GM12878 (cell line): ENCODE measurements around the gene CGGBP1. TPM values are rescaled to one million over a fixed set of nuclear protein-coding genes. Genes with fewer than 3 reads are reported as not detected.

Experiments
- ATAC-seq: fragments of 200-7000 bp; cut with Tn5 transposase; 3 replicates; pipeline ENCODE4 v1.9.1; 2020; ENCODE audit warnings: mild to moderate bottlenecking, moderate library complexity
- BruUV-seq: library from RNA; stranded (reverse); fragments of 400-500 nt; replicated peaks from 2 replicates; lab custom pipeline; 2021; lab: Mats Ljungman, UMichigan
- CTCF ChIA-PET: fragments of 300-600 bp; sonication (Branson Sonifier 250); formaldehyde crosslinking; extraction: SDS; loops from one replicate; lab custom pipeline; 2021; ENCODE audit warnings: inconsistent platforms; lab: Yijun Ruan, JAX
- POLR2A ChIA-PET: fragments of 350-600 bp; formaldehyde crosslinking; extraction: SDS; loops from one replicate; lab custom pipeline; 2021; ENCODE audit warnings: inconsistent platforms; lab: Charles Lee
- RAD21 ChIA-PET: fragments of 300-600 bp; sonication (Branson Sonifier 250); formaldehyde crosslinking; loops from one replicate; lab custom pipeline; 2023; ENCODE audit warnings: antibody characterized with exemption; ENCODE audit not compliant: unreplicated experiment; lab: Charles Lee
- SMC1A ChIA-PET: fragments of 300-600 bp; sonication (Branson Sonifier 250); formaldehyde crosslinking; loops from one replicate; lab custom pipeline; 2023; ENCODE audit not compliant: unreplicated experiment, uncharacterized antibody; lab: Charles Lee
- DNase-seq: peaks from one replicate; pipeline ENCODE4 v3.0.0-alpha.2; 2011; ENCODE audit warnings: low read depth, low spot score
- FAIRE-seq: peaks from 3 replicates; lab custom pipeline; 2011; peaks lifted over from hg19 to GRCh38; lab: Jason Lieb, UNC
- H2AFZ ChIP-seq: 2 replicates; pipeline ENCODE4 v1.6.0; 2011; ENCODE audit warnings: low read depth, low read length, control low read depth; ENCODE audit not compliant: control insufficient read depth
- H3K27ac ChIP-seq: 2 replicates; pipeline ENCODE4 v1.5.1; 2011; ENCODE audit warnings: control low read depth; ENCODE audit not compliant: control insufficient read depth, insufficient read depth
- H3K27me3 ChIP-seq, 2 experiments: replicated peaks in 1 of 2; 2 replicates each; pipeline versions ENCODE4 v1.6.0 to v1.6.1; 2011; ENCODE audit warnings: low read length in 1 of 2; ENCODE audit not compliant: control insufficient read depth in 2 of 2, insufficient read depth in 2 of 2
- H3K36me3 ChIP-seq, 2 experiments: 2 replicates each; pipeline ENCODE4 v1.5.1; 2011; ENCODE audit warnings: low read length in 1 of 2; ENCODE audit not compliant: control insufficient read depth in 2 of 2, insufficient read depth in 2 of 2
- H3K4me1 ChIP-seq: 2 replicates; pipeline ENCODE4 v1.6.1; 2011; ENCODE audit warnings: mild to moderate bottlenecking, low read length, moderate library complexity, mixed read lengths; ENCODE audit not compliant: control insufficient read depth, insufficient read depth
- H3K4me2 ChIP-seq: 2 replicates; pipeline ENCODE4 v1.6.0; 2011; ENCODE audit warnings: control low read depth; ENCODE audit not compliant: control insufficient read depth, insufficient read depth
- H3K4me3 ChIP-seq: fragments of 200-600 bp; sonication (generic); 2 replicates; pipeline ENCODE4 v1.5.1; 2016
- H3K79me2 ChIP-seq: 2 replicates; pipeline ENCODE4 v1.6.0; 2011; ENCODE audit warnings: low read length; ENCODE audit not compliant: control insufficient read depth, insufficient read depth
- H3K9ac ChIP-seq: 2 replicates; pipeline ENCODE4 v1.8.0; 2011; ENCODE audit warnings: low read length, control low read depth, mixed read lengths; ENCODE audit not compliant: control insufficient read depth, insufficient read depth
- H3K9me3 ChIP-seq: replicated peaks from 3 replicates; pipeline ENCODE4 v1.5.1; 2011; ENCODE audit warnings: mild to moderate bottlenecking, low read length; ENCODE audit not compliant: control insufficient read depth, insufficient read depth
- H4K20me1 ChIP-seq: 2 replicates; pipeline ENCODE4 v1.6.0; 2011; ENCODE audit not compliant: control insufficient read depth, insufficient read depth
- CREM ChIP-seq: IDR thresholded peaks from 2 replicates; pipeline ENCODE4 v1.6.1; 2014; ENCODE audit warnings: antibody characterized with exemption, low read depth
- CTCF ChIP-seq, 3 experiments: IDR thresholded peaks in 2 of 3; conservative IDR thresholded peaks in 1 of 3; 2 replicates each; pipeline ENCODE4 v1.5.1; 2011; ENCODE audit warnings: low read depth in 3 of 3, low read length in 3 of 3, mild to moderate bottlenecking in 3 of 3, control low read depth in 2 of 3, moderate library complexity in 2 of 3, inconsistent platforms in 1 of 3, mixed read lengths in 1 of 3; ENCODE audit not compliant: control insufficient read depth in 2 of 3, insufficient read depth in 1 of 3; ENCODE audit errors: extremely low read depth in 1 of 3
- FOXM1 ChIP-seq: IDR thresholded peaks from 2 replicates; pipeline ENCODE4 v1.6.1; 2012; ENCODE audit warnings: low read depth, mild to moderate bottlenecking, inconsistent platforms, low read length, moderate library complexity
- MLLT1 ChIP-seq: fragments of 450-650 bp; IDR thresholded peaks from 2 replicates; pipeline ENCODE4 v1.6.1; 2016; ENCODE audit warnings: mild to moderate bottlenecking
- NKRF ChIP-seq: fragments of 450-650 bp; conservative IDR thresholded peaks from 2 replicates; pipeline ENCODE4 v1.6.1; 2017; ENCODE audit warnings: mild to moderate bottlenecking, moderate library complexity
- SUPT20H ChIP-seq: IDR thresholded peaks from 2 replicates; pipeline ENCODE4 v1.6.1; 2011; ENCODE audit warnings: low read depth, mild to moderate bottlenecking, low read length, moderate library complexity, borderline replicate concordance; ENCODE audit not compliant: control insufficient read depth
- ZNF24 ChIP-seq: fragments of 450-650 bp; IDR thresholded peaks from 2 replicates; pipeline ENCODE4 v1.6.1; 2017; ENCODE audit warnings: antibody characterized with exemption, mild to moderate bottlenecking
- ZNF384 ChIP-seq: IDR thresholded peaks from 2 replicates; pipeline ENCODE4 v1.6.1; 2012; ENCODE audit warnings: low read depth, mild to moderate bottlenecking, low read length, improper control_type of control experiment, borderline replicate concordance
- ZNF592 ChIP-seq: fragments of 450-650 bp; IDR thresholded peaks from 2 replicates; pipeline ENCODE4 v1.6.1; 2017; ENCODE audit warnings: mild to moderate bottlenecking, moderate library complexity
- ZZZ3 ChIP-seq: IDR thresholded peaks from 2 replicates; pipeline ENCODE4 v1.6.1; 2011; ENCODE audit warnings: low read depth; ENCODE audit not compliant: control insufficient read depth, insufficient read length
- WGBS: methylation state at CpG from one replicate; pipeline ENCODE4 v1.1.6; 2016; ENCODE audit warnings: low lambda C conversion rate; ENCODE audit not compliant: insufficient replicate concordance, insufficient coverage; ENCODE audit errors: missing lambda C conversion rate; 5-methylcytosine and 5-hydroxymethylcytosine counted together
- in situ Hi-C: fragments of 300-500 bp; cut with MboI; formaldehyde crosslinking; loops from 9 replicates; pipeline ENCODE4 v1.14.3; 2018; ENCODE audit warnings: mixed read lengths
- intact Hi-C: fragments of 100-400 bp; cut with micrococcal nuclease; formaldehyde crosslinking; loops from one replicate; pipeline ENCODE4 v1.14.2; 2022; ENCODE audit not compliant: unreplicated experiment
- polyA plus RNA-seq, 11 experiments: library from polyadenylated mRNA; depleted of rRNA in 4 of 11; unstranded in 6 of 11; stranded (reverse) in 5 of 11; fragments of >200 nt; fragmentation: Nextera tagmentation in 4 of 11; fragmentation: Illumina TruSeq in 1 of 11; extraction: Ambion mirVana in 4 of 11; extraction: Trizol in 1 of 11; gene quantifications; 1 replicate in 1 of 11; 2 replicates in 10 of 11; pipeline versions ENCODE4 v1.2.1 to v1.2.3, GENCODE V29; 2011 to 2016; ENCODE audit warnings: inconsistent platforms in 2 of 11, missing spikeins in 2 of 11, low read depth in 1 of 11
- total RNA-seq, 4 experiments: library from RNA; depleted of rRNA in 3 of 4; stranded (reverse); fragments of >200 nt in 3 of 4; fragmentation: Illumina TruSeq in 1 of 4; extraction: Trizol in 1 of 4; gene quantifications; 2 replicates each; pipeline versions ENCODE4 v1.2.1 to v1.2.3, GENCODE V29; 2013 to 2021

CGGBP1 gene
- total and polyA plus RNA-seq, 10 of the 15 experiments (the other 5 are each of a cell fraction or from before 2014, with no cell fraction given): 27.8 to 75.8 (median 50.4) TPM

GRCh38 chr3:88003115-88003755 is 55.6 kb downstream of the CGGBP1 start:
- Histone ChIP-seq H3K27me3 (no peaks in the 10 kb centered on the region), H3K36me3 (no peaks in the 10 kb centered on the region), H3K79me2 (no peaks in the 10 kb centered on the region), H3K27ac (no peak overlapping the region), H2AFZ (no peak overlapping the region), H3K9ac (no peak overlapping the region), H3K9me3 (no peaks in the 10 kb centered on the region), H3K4me3 (no peak overlapping the region), H3K4me2 (no peak overlapping the region), H4K20me1 (no peaks in the 10 kb centered on the region), H3K4me1 (no peaks in the 10 kb centered on the region)
- in situ Hi-C loops (loop anchor here (10.0 kb wide), 1 partner anchor 228 kb away; no protein-coding TSS in a partner anchor), intact Hi-C loops (loop anchor here (1.0 to 10.0 kb wide), 7 partner anchors 110 to 738 kb away; no protein-coding TSS in a partner anchor)
- SMC1A ChIA-PET: interaction anchor here (0.6 to 2.7 kb wide), 9 partner anchors 11 to 1344 kb away, joined by 3 to 28 read pairs (median 4); no protein-coding TSS in a partner anchor
- peak; percentile 67 for ATAC-seq
- WGBS: 24% methylated on average over 6 of the region's 6 CpGs
- no peak for DNase-seq
- RAD21 ChIA-PET: interaction anchor here (0.6 to 1.4 kb wide), 8 partner anchors 11 to 653 kb away, joined by 3 to 7 read pairs (median 3); no protein-coding TSS in a partner anchor
- FAIRE-seq: peak; percentile 52
- no TSS peak for BruUV-seq
- CTCF ChIA-PET: interaction anchor here (0.7 to 3.3 kb wide), 19 partner anchors 13 to 705 kb away, joined by 3 to 44 read pairs (median 5); no protein-coding TSS in a partner anchor
- POLR2A ChIA-PET: no interaction called here
- TF ChIP-seq FOXM1 (no peak), MLLT1 (no peak), SUPT20H (no peak), ZNF24 (0 out of 2 replicates have a peak, but pooled peaks have one; percentile 22), ZNF384 (no peak), CREM (no peak), NKRF (no peak), ZNF592 (0 out of 2 replicates have a peak, but pooled peaks have one; percentile 33), CTCF (IDR thresholded peaks at IDR 0.05 in 2 of 3, conservative IDR thresholded peaks at IDR 0.05 in 1 of 3; ENCODE audit: control insufficient read depth in 2 of 3, extremely low read depth in 1 of 3, insufficient read depth in 1 of 3, low read depth in 3 of 3, low read length in 3 of 3) (peak; percentile 58 to 76 (median 59); a peak in 5 of 6 replicates), ZZZ3 (no peak)
